Measurements from ENCODE around the gene MED16.

MED16 gene

GRCh38 chr19:887599-887998 is 5.4 kb downstream of the MED16 start:
- Histone ChIP-seq H4K20me1 (ENCODE audit: insufficient read depth, low read length) (peaks cover 5% of the 10 kb centered on the region), H3K9ac (ENCODE audit: low read depth, low read length) (no peak overlapping the region), H2AFZ (ENCODE audit: low read depth, low read length) (no peak overlapping the region), H3K9me3 (ENCODE audit: insufficient read depth, low read length, severe bottlenecking) (no peaks in the 10 kb centered on the region), H3K27me3 (ENCODE audit: insufficient read depth, low read length, poor library complexity) (no peaks in the 10 kb centered on the region), H3K36me3 (ENCODE audit: insufficient read depth, low read length) (peaks cover 75% of the 10 kb centered on the region), H3K4me2 (ENCODE audit: insufficient read depth, low read length) (no peak overlapping the region), H3K4me1 (ENCODE audit: insufficient read depth, low read length) (peaks cover 16% of the 10 kb centered on the region), H3K79me2 (ENCODE audit: insufficient read depth, low read length) (peaks cover 21% of the 10 kb centered on the region), H3K4me3 (ENCODE audit: low read depth in 1 of 2, low read length in 2 of 2) (no peak overlapping the region), H3K27ac (ENCODE audit: low read length) (no peak overlapping the region)
- ATAC-seq (ENCODE audit: insufficient read depth, low read depth) (no peak), DNase-seq (no peak)
- TF ChIP-seq CTCF (IDR thresholded peaks at IDR 0.05; ENCODE audit: borderline replicate concordance, extremely low read depth, low read length, poor library complexity, severe bottlenecking) (no peak), EZH2 (IDR thresholded peaks at IDR 0.05; ENCODE audit: borderline replicate concordance, low read depth, low read length, severe bottlenecking) (no peak)

- no peak overlapping the region for H3K4me3 ChIP-seq (ENCODE audit: low read depth in 1 of 2, low read length in 2 of 2)
- DNase-seq (no peak), ATAC-seq (ENCODE audit: insufficient read depth, low read depth) (no peak)
- peaks cover 5% of the 10 kb centered on the region for H4K20me1 ChIP-seq (ENCODE audit: insufficient read depth, low read length)
- no peaks in the 10 kb centered on the region for H3K9me3 ChIP-seq (ENCODE audit: insufficient read depth, low read length, severe bottlenecking)
- no peak overlapping the region for H2AFZ ChIP-seq (ENCODE audit: low read depth, low read length)
- H3K27me3 ChIP-seq (ENCODE audit: insufficient read depth, low read length, poor library complexity): no peaks in the 10 kb centered on the region
- H3K4me1 ChIP-seq (ENCODE audit: insufficient read depth, low read length): peaks cover 13% of the 10 kb centered on the region
- peaks cover 80% of the 10 kb centered on the region for H3K36me3 ChIP-seq (ENCODE audit: insufficient read depth, low read length)
- TF ChIP-seq CTCF (IDR thresholded peaks at IDR 0.05; ENCODE audit: borderline replicate concordance, extremely low read depth, low read length, poor library complexity, severe bottlenecking) (no peak), EZH2 (IDR thresholded peaks at IDR 0.05; ENCODE audit: borderline replicate concordance, low read depth, low read length, severe bottlenecking) (no peak)
- no peak overlapping the region for H3K4me2 ChIP-seq (ENCODE audit: insufficient read depth, low read length)
- H3K9ac ChIP-seq (ENCODE audit: low read depth, low read length): no peak overlapping the region
- H3K79me2 ChIP-seq (ENCODE audit: insufficient read depth, low read length): peaks cover 16% of the 10 kb centered on the region
- no peak overlapping the region for H3K27ac ChIP-seq (ENCODE audit: low read length)
Observed at GRCh38 chr19:887072-887471, 5.9 kb downstream of the MED16 start.

GRCh38 chr19:885536-886224 is 7.3 kb downstream of the MED16 start:
- DNase-seq: no peak
- TF ChIP-seq EZH2 (IDR thresholded peaks at IDR 0.05; ENCODE audit: borderline replicate concordance, low read depth, low read length, severe bottlenecking) (no peak), CTCF (IDR thresholded peaks at IDR 0.05; ENCODE audit: borderline replicate concordance, extremely low read depth, low read length, poor library complexity, severe bottlenecking) (no peak)
- ATAC-seq (ENCODE audit: insufficient read depth, low read depth): no peak
- no peak overlapping the region for H3K9ac ChIP-seq (ENCODE audit: low read depth, low read length)
- peaks cover 88% of the 10 kb centered on the region for H3K36me3 ChIP-seq (ENCODE audit: insufficient read depth, low read length)
- no peak overlapping the region for H2AFZ ChIP-seq (ENCODE audit: low read depth, low read length)
- H3K79me2 ChIP-seq (ENCODE audit: insufficient read depth, low read length): peaks cover 4% of the 10 kb centered on the region
- H3K27me3 ChIP-seq (ENCODE audit: insufficient read depth, low read length, poor library complexity): no peaks in the 10 kb centered on the region
- H3K4me2 ChIP-seq (ENCODE audit: insufficient read depth, low read length): no peak overlapping the region
- no peak overlapping the region for H3K27ac ChIP-seq (ENCODE audit: low read length)
- H3K4me3 ChIP-seq (ENCODE audit: low read depth in 1 of 2, low read length in 2 of 2): no peak overlapping the region
- H3K4me1 ChIP-seq (ENCODE audit: insufficient read depth, low read length): peaks cover 1% of the 10 kb centered on the region; the same call in 1 of the 2 replicates
- H3K9me3 ChIP-seq (ENCODE audit: insufficient read depth, low read length, severe bottlenecking): no peaks in the 10 kb centered on the region
- peaks cover 5% of the 10 kb centered on the region for H4K20me1 ChIP-seq (ENCODE audit: insufficient read depth, low read length)
